Epithelial cell of esophagus (primary cell): ENCODE results near the gene ADK.

Experiments used
- DNase-seq: peaks from one replicate; pipeline ENCODE4 v3.0.0; 2010; ENCODE audit warnings: low read depth
- H3K4me3 ChIP-seq: 2 replicates; pipeline ENCODE4 v1.5.1; 2011; ENCODE audit warnings: mild to moderate bottlenecking, low read length, control low read depth
- CTCF ChIP-seq: IDR thresholded peaks from 2 replicates; pipeline ENCODE4 v1.5.1; 2011; ENCODE audit warnings: low read depth, mild to moderate bottlenecking, low read length, control low read depth, inconsistent platforms; ENCODE audit not compliant: insufficient read depth; ENCODE audit errors: missing control alignments

Gene ADK

GRCh38 chr10:74415146-74415839, 264.3 kb downstream of the ADK start:
- TF ChIP-seq CTCF, result no peak
- DNase-seq, result no peak

GRCh38 chr10:74417397-74417796, 266.4 kb downstream of the ADK start:
- no peak for TF ChIP-seq CTCF
- no peak overlapping the region for H3K4me3 ChIP-seq
- no peak for DNase-seq

More at GRCh38 chr10:74415146-74415839, 264.3 kb downstream of the ADK start:
- H3K4me3 ChIP-seq, result no peak overlapping the region

GRCh38 chr10:74418285-74418872, 267.4 kb downstream of the ADK start:
- DNase-seq, result peak; percentile 10
- no peak overlapping the region for H3K4me3 ChIP-seq
- TF ChIP-seq CTCF, result no peak

- DNase-seq, result no peak
- no peak for TF ChIP-seq CTCF
- no peak overlapping the region for H3K4me3 ChIP-seq
These were observed 268.5 kb downstream of the ADK start for GRCh38 chr10:74419491-74419951.

- peak; percentile 46 for TF ChIP-seq CTCF
- peak; percentile 32 for DNase-seq
- H3K4me3 ChIP-seq, result no peak overlapping the region
These were observed 268.9 kb downstream of the ADK start for GRCh38 chr10:74419958-74420375.

- no peak for TF ChIP-seq CTCF
- H3K4me3 ChIP-seq, result no peak overlapping the region
These were observed 273.5 kb downstream of the ADK start for GRCh38 chr10:74424565-74424964.

More at GRCh38 chr10:74424565-74424964, 273.5 kb downstream of the ADK start:
- DNase-seq, result no peak
